CD4-positive, alpha-beta T cell (primary cell): ENCODE results near the gene GMPPB. TPM values are rescaled to one million over a fixed set of nuclear protein-coding genes. Genes with fewer than 3 reads are reported as not detected.

ENCODE experiments used
- ATAC-seq: fragments of 200-7000 bp; cut with Tn5 transposase; one replicate; pipeline ENCODE4 v1.10.0; 2022; ENCODE audit warnings: mild to moderate bottlenecking; ENCODE audit not compliant: poor library complexity
- CTCF ChIA-PET: fragments of 350-600 bp; sonication (Branson Sonifier 250); formaldehyde crosslinking; loops from one replicate; lab custom pipeline; 2021; ENCODE audit warnings: antibody characterized with exemption, inconsistent platforms; lab: Charles Lee
- POLR2A ChIA-PET: fragments of 350-600 bp; sonication (Branson Sonifier 250); formaldehyde crosslinking; loops from one replicate; lab custom pipeline; 2021; ENCODE audit warnings: antibody characterized with exemption, inconsistent platforms; lab: Charles Lee
- DNase-seq, 14 experiments: peaks; one replicate each; pipeline ENCODE4 v3.0.0-alpha.2; 2013 to 2020; ENCODE audit warnings: mixed read lengths in 2 of 14
- H3K27ac ChIP-seq, 2 donors: one replicate each; pipeline versions ENCODE4 v1.5.1 to v1.7.0; 2013; ENCODE audit warnings: low read length in 2 of 2, low read depth in 1 of 2, mild to moderate bottlenecking in 1 of 2
- H3K27me3 ChIP-seq, 2 experiments: 1 replicate in 1 of 2; 2 replicates in 1 of 2; pipeline versions ENCODE4 v1.6.1 to v1.7.0; 2013; ENCODE audit warnings: low read length in 2 of 2, control low read depth in 1 of 2, mild to moderate bottlenecking in 1 of 2, moderate library complexity in 1 of 2; ENCODE audit not compliant: insufficient read depth in 2 of 2, control insufficient read depth in 1 of 2
- H3K36me3 ChIP-seq: one replicate; pipeline ENCODE4 v1.6.1; 2013; ENCODE audit warnings: low read length, control low read depth; ENCODE audit not compliant: insufficient read depth
- H3K4me1 ChIP-seq: one replicate; pipeline ENCODE4 v1.6.1; 2013; ENCODE audit warnings: low read length, control low read depth; ENCODE audit not compliant: insufficient read depth
- H3K4me3 ChIP-seq: one replicate; pipeline ENCODE4 v1.5.1; 2013; ENCODE audit warnings: mild to moderate bottlenecking, low read length, moderate library complexity
- H3K9me3 ChIP-seq, 2 experiments: 1 replicate in 1 of 2; 2 replicates in 1 of 2; pipeline versions ENCODE4 v1.6.1 to v1.7.0; 2013; ENCODE audit warnings: low read length in 2 of 2, mild to moderate bottlenecking in 2 of 2, control low read depth in 1 of 2, moderate library complexity in 1 of 2; ENCODE audit not compliant: control insufficient read depth in 1 of 2, insufficient read depth in 1 of 2
- H3K27ac Mint-ChIP-seq: one replicate; pipeline ENCODE4 v1.8.0; 2020; ENCODE audit warnings: mixed read lengths
- H3K27me3 Mint-ChIP-seq: one replicate; pipeline ENCODE4 v1.8.0; 2021; ENCODE audit warnings: mixed read lengths
- H3K36me3 Mint-ChIP-seq: one replicate; pipeline ENCODE4 v1.8.0; 2021; ENCODE audit warnings: low read depth, mixed read lengths
- H3K4me1 Mint-ChIP-seq: one replicate; pipeline ENCODE4 v1.8.0; 2021; ENCODE audit warnings: low read depth, mixed read lengths
- H3K4me3 Mint-ChIP-seq: one replicate; pipeline ENCODE4 v1.8.0; 2020; ENCODE audit warnings: mild to moderate bottlenecking, mixed read lengths
- H3K9me3 Mint-ChIP-seq: one replicate; pipeline ENCODE4 v1.8.0; 2020; ENCODE audit warnings: mixed read lengths
- CTCF ChIP-seq: fragments of 200-600 bp; IDR thresholded peaks from one replicate; pipeline ENCODE4 v1.8.0; 2022; ENCODE audit warnings: antibody characterized with exemption, mild to moderate bottlenecking
- intact Hi-C, 2 experiments: fragments of 100-400 bp; cut with DNase I in 1 of 2; cut with micrococcal nuclease in 1 of 2; formaldehyde crosslinking; loops; one replicate each; pipeline versions ENCODE4 v1.15.1 to v1.9.0; 2023 to 2025; cut with DNase I, micrococcal nuclease
- polyA plus RNA-seq, 2 donors: library from polyadenylated mRNA; unstranded; fragments of 120-200 nt; gene quantifications; one replicate each; pipeline ENCODE4 v1.2.1, GENCODE V29; 2013
- total RNA-seq, 174 experiments: library from RNA in 2 of 174; stranded (reverse) in 2 of 174; gene quantifications; one replicate each; pipeline ENCODE4 v1.2.3 and lab custom pipeline; 2021 to 2026

The GMPPB gene
- total RNA-seq = 10 to 100 TPM; 39.0 to 41.4 TPM
- 11.8 TPM for polyA plus RNA-seq (2013, experiment 1 of 2)
- 16.0 TPM for polyA plus RNA-seq (2013, experiment 2 of 2)
- 24.5 to 104 (median 57.7) reads per million in 172 experiments for total RNA-seq (lab: John Stamatoyannopoulos, UW)

- peaks cover 44% of the 10 kb centered on the region for H3K4me1 Mint-ChIP-seq
- H3K4me3 Mint-ChIP-seq = peak within 1 kb of the TSS; percentile 98
- H3K9me3 Mint-ChIP-seq = no peaks in the 10 kb centered on the region
- peak within 1 kb of the TSS; percentile 93 for H3K27ac Mint-ChIP-seq
- CTCF ChIA-PET = no interaction called here
- intact Hi-C loops = loop anchor here in 1 of 2 experiments (1.0 kb wide), 1 partner anchor 50 kb away; the partner anchor contains the start of gene APEH
- no peaks in the 10 kb centered on the region for H3K27me3 Mint-ChIP-seq
- peak within 1 kb of the TSS; percentile 99 for H3K4me3 ChIP-seq
- peak; percentile 81 to 96 (median 88) for DNase-seq
- H3K4me1 ChIP-seq = peaks cover 37% of the 10 kb centered on the region
- POLR2A ChIA-PET = interaction anchor here (0.6 to 1.3 kb wide), 3 partner anchors 31 to 79 kb away, joined by 3 to 4 read pairs (median 3); partner anchors contain the start of gene INKA1
- peaks cover 40% of the 10 kb centered on the region for H3K36me3 ChIP-seq
- peak within 1 kb of the TSS; percentile 96 to 97 for H3K27ac ChIP-seq
- ATAC-seq = peak; percentile 70
- H3K27me3 ChIP-seq = no peaks in the 10 kb centered on the region
- H3K36me3 Mint-ChIP-seq = peaks cover 45% of the 10 kb centered on the region
- TF ChIP-seq CTCF = no peak
- no peaks in the 10 kb centered on the region for H3K9me3 ChIP-seq
Measured at GRCh38 chr3:49723628-49724551, at the start of gene GMPPB. Gene GMPPB, minus strand, starts transcription at chr3:49723951. Its CDS starts 225 bp downstream, at chr3:49723726.

- Mint-ChIP-seq H3K27me3 (no peaks in the 10 kb centered on the region), H3K4me3 (no peak overlapping the region), H3K27ac (no peak overlapping the region), H3K36me3 (peaks cover 33% of the 10 kb centered on the region), H3K4me1 (peaks cover 51% of the 10 kb centered on the region), H3K9me3 (no peaks in the 10 kb centered on the region)
- H3K4me3 ChIP-seq = no peak overlapping the region
- intact Hi-C loops = no loop called here
- peaks cover 7% of the 10 kb centered on the region for H3K4me1 ChIP-seq
- no peaks in the 10 kb centered on the region for H3K27me3 ChIP-seq
- no peak overlapping the region for H3K27ac ChIP-seq
- DNase-seq (no peak), ATAC-seq (no peak)
- ChIA-PET CTCF (interaction anchor here (0.8 kb wide), 1 partner anchor 66 kb away, joined by 3 read pairs; no protein-coding TSS in a partner anchor), POLR2A (interaction anchor here (0.8 kb wide), 1 partner anchor 144 kb away, joined by 4 read pairs; no protein-coding TSS in a partner anchor)
- TF ChIP-seq CTCF = no peak
- H3K36me3 ChIP-seq = peaks cover 28% of the 10 kb centered on the region
- no peaks in the 10 kb centered on the region for H3K9me3 ChIP-seq
Measured at GRCh38 chr3:49772703-49773102, 49.0 kb upstream of the GMPPB start.

GRCh38 chr3:49771340-49771938, 47.7 kb upstream of the GMPPB start:
- H3K27me3 ChIP-seq = no peaks in the 10 kb centered on the region
- Mint-ChIP-seq H3K9me3 (no peaks in the 10 kb centered on the region), H3K27ac (peak overlapping the region; percentile 27), H3K36me3 (peaks cover 27% of the 10 kb centered on the region), H3K27me3 (no peaks in the 10 kb centered on the region), H3K4me1 (peaks cover 45% of the 10 kb centered on the region), H3K4me3 (no peak overlapping the region)
- H3K4me1 ChIP-seq = peaks cover 7% of the 10 kb centered on the region
- ChIA-PET POLR2A (no interaction called here), CTCF (interaction anchor here (0.8 to 2.9 kb wide), 3 partner anchors 15 to 52 kb away, joined by 3 to 13 read pairs (median 4); partner anchors contain the start of genes AMIGO3, INKA1 and IP6K1)
- no peak overlapping the region for H3K27ac ChIP-seq
- DNase-seq (no peak), ATAC-seq (no peak)
- intact Hi-C loops = no loop called here
- H3K36me3 ChIP-seq = peaks cover 20% of the 10 kb centered on the region
- no peaks in the 10 kb centered on the region for H3K9me3 ChIP-seq
- no peak overlapping the region for H3K4me3 ChIP-seq
- no peak for TF ChIP-seq CTCF
